K562 (cell line): ENCODE data around the gene FOXK2. TPM values are rescaled to one million over a fixed set of nuclear protein-coding genes. Genes with fewer than 3 reads are reported as not detected.

Experiments used
- ARID1B ChIP-seq: fragments of 450-650 bp; IDR thresholded peaks from 2 replicates; pipeline ENCODE4 v1.6.1; 2016; ENCODE audit warnings: antibody characterized with exemption, mild to moderate bottlenecking, inconsistent platforms
- ESRRA ChIP-seq: fragments of 450-650 bp; IDR thresholded peaks from 2 replicates; pipeline ENCODE4 v1.6.1; 2014; ENCODE audit warnings: low read depth, mild to moderate bottlenecking, moderate library complexity, borderline replicate concordance
- HDAC3 ChIP-seq: fragments of 450-650 bp; IDR thresholded peaks from 2 replicates; pipeline ENCODE4 v1.6.1; 2018; ENCODE audit warnings: borderline replicate concordance, mild to moderate bottlenecking, moderate library complexity; ENCODE audit not compliant: partially characterized antibody
- JUN ChIP-seq, 2 experiments: sonication (generic) in 1 of 2; formaldehyde crosslinking in 1 of 2; IDR thresholded peaks; 2 replicates each; pipeline versions ENCODE4 v1.6.1 to v1.8.0; 2012 to 2022; ENCODE audit warnings: borderline replicate concordance in 2 of 2, mild to moderate bottlenecking in 2 of 2, improper control_type of control experiment in 1 of 2, low read depth in 1 of 2, low read length in 1 of 2, missing genetic modification reagents in 1 of 2
- KLF1 ChIP-seq: fragments of 450-650 bp; IDR thresholded peaks from 2 replicates; pipeline ENCODE4 v1.6.1; 2016; ENCODE audit warnings: missing genetic modification characterization, missing compliant biosample characterization
- NONO ChIP-seq, 2 experiments: fragments of 200-400 bp in 1 of 2; fragments of 450-650 bp in 1 of 2; formaldehyde crosslinking in 1 of 2; IDR thresholded peaks; 2 replicates each; pipeline ENCODE4 v1.6.1; 2017; ENCODE audit warnings: low read depth in 2 of 2, mild to moderate bottlenecking in 2 of 2, moderate library complexity in 2 of 2, low read length in 1 of 2
- PATZ1 ChIP-seq: fragments of 250-450 bp; sonication (Bioruptor Pico); IDR thresholded peaks from 2 replicates; pipeline ENCODE4 v1.5.0; 2020; ENCODE audit warnings: mild to moderate bottlenecking, borderline replicate concordance
- POLR2G ChIP-seq: fragments of 200-400 bp; formaldehyde crosslinking; IDR thresholded peaks from 2 replicates; pipeline ENCODE4 v1.6.1; 2017; ENCODE audit warnings: low read depth, mild to moderate bottlenecking, antibody characterized with exemption, low read length, moderate library complexity
- POLR3G ChIP-seq: IDR thresholded peaks from 2 replicates; pipeline ENCODE4 v1.6.1; 2011; ENCODE audit not compliant: insufficient read length, insufficient replicate concordance; ENCODE audit errors: extremely low read depth
- POU5F1 ChIP-seq: fragments of 150-350 bp; IDR thresholded peaks from 2 replicates; pipeline ENCODE4 v1.6.1; 2014; ENCODE audit warnings: borderline replicate concordance, low read length, low read depth, mild to moderate bottlenecking; ENCODE audit not compliant: partially characterized antibody
- RNF219 ChIP-seq: fragments of 250-450 bp; sonication (Bioruptor Pico); IDR thresholded peaks from 2 replicates; pipeline ENCODE4 v1.5.0; 2022; ENCODE audit warnings: mild to moderate bottlenecking
- TCF7 ChIP-seq: sonication (generic); IDR thresholded peaks from 2 replicates; pipeline ENCODE4 v1.6.1; 2016; ENCODE audit warnings: antibody characterized with exemption, borderline replicate concordance
- U2AF1 ChIP-seq: fragments of 200-400 bp; formaldehyde crosslinking; optimal IDR thresholded peaks from 2 replicates; pipeline ENCODE3; 2017; ENCODE audit warnings: mild to moderate bottlenecking, low read depth, low read length, moderate library complexity
- ZC3H8 ChIP-seq: fragments of 450-650 bp; IDR thresholded peaks from 2 replicates; pipeline ENCODE4 v1.6.1; 2017
- ZNF280B ChIP-seq: fragments of 250-450 bp; sonication (Bioruptor Pico); IDR thresholded peaks from 2 replicates; pipeline ENCODE4 v1.5.1; 2021; ENCODE audit warnings: mild to moderate bottlenecking
- ZNF639 ChIP-seq, 2 experiments: fragments of 200-800 bp in 1 of 2; sonication (Bioruptor generic) in 1 of 2; sonication (generic) in 1 of 2; formaldehyde crosslinking in 1 of 2; IDR thresholded peaks in 1 of 2; conservative IDR thresholded peaks in 1 of 2; 2 replicates each; pipeline versions ENCODE4 v1.5.0 to v1.6.1; 2016 to 2020; ENCODE audit warnings: missing compliant biosample characterization in 1 of 2, missing genetic modification characterization in 1 of 2, missing genetic modification reagents in 1 of 2
- ZNF696 ChIP-seq: fragments of 250-450 bp; sonication (Bioruptor Pico); conservative IDR thresholded peaks from 2 replicates; pipeline ENCODE4 v1.4.0; 2020; ENCODE audit warnings: mild to moderate bottlenecking, moderate library complexity
- ZNF707 ChIP-seq: fragments of 250-450 bp; sonication (Bioruptor Pico); conservative IDR thresholded peaks from 2 replicates; pipeline ENCODE4 v1.8.0; 2022; ENCODE audit warnings: inconsistent platforms, mild to moderate bottlenecking, moderate library complexity
- polyA plus RNA-seq, 8 experiments: library from polyadenylated mRNA; depleted of rRNA in 4 of 8; stranded (reverse) in 5 of 8; unstranded in 3 of 8; fragments of >200 nt; fragmentation: Nextera tagmentation in 2 of 8; fragmentation: Illumina TruSeq in 1 of 8; extraction: Ambion mirVana in 2 of 8; extraction: Trizol in 1 of 8; gene quantifications; 2 replicates each; pipeline versions ENCODE4 v1.2.1 to v1.2.3, GENCODE V29; 2011 to 2014; ENCODE audit warnings: inconsistent platforms in 1 of 8, missing spikeins in 1 of 8
- total RNA-seq, 7 experiments: library from RNA; depleted of rRNA in 6 of 7; stranded (reverse); fragments of >200 nt in 6 of 7; fragmentation: Illumina TruSeq in 2 of 7; extraction: Trizol in 2 of 7; gene quantifications; 2 replicates each; pipeline versions ENCODE4 v1.2.1 to v1.2.3, GENCODE V29; 2011 to 2021; ENCODE audit warnings: low replicate concordance in 1 of 7

FOXK2 gene
- total and polyA plus RNA-seq, 9 of the 15 experiments (the other 6 are each of a cell fraction or from before 2014, with no cell fraction given), result 3.0 to 86.0 (median 44.1) TPM

GRCh38 chr17:82518826-82519810 is at the start of gene FOXK2 (continued):
- TF ChIP-seq PATZ1, result no peak
- TF ChIP-seq ZNF696 (CRISPR knock-in tag), result no peak
- peak; percentile 58 to 94; a peak in 3 of 4 replicates for TF ChIP-seq NONO (IDR thresholded peaks at IDR 0.05; ENCODE audit: low read depth in 2 of 2, low read length in 1 of 2)
- peak; percentile 88 for TF ChIP-seq POLR2G
- TF ChIP-seq ZNF280B (CRISPR knock-in tag), result no peak
- TF ChIP-seq RNF219, result no peak
- TF ChIP-seq ARID1B, result peak; percentile 57
- no peak for TF ChIP-seq HDAC3
- TF ChIP-seq POU5F1, result no peak
- TF ChIP-seq POLR3G, result no peak
- TF ChIP-seq JUN (IDR thresholded peaks at IDR 0.05; ENCODE audit: borderline replicate concordance, low read depth, low read length), result no peak
- no peak for TF ChIP-seq JUN (CRISPR knock-in tag; IDR thresholded peaks at IDR 0.05; ENCODE audit: borderline replicate concordance)
- TF ChIP-seq ZC3H8, result no peak
- TF ChIP-seq ZNF707 (CRISPR knock-in tag), result no peak
- TF ChIP-seq TCF7, result no peak
- TF ChIP-seq ESRRA, result peak; percentile 89
- peak; percentile 83 for TF ChIP-seq KLF1 (tag)
- TF ChIP-seq ZNF639 (CRISPR knock-in tag; conservative IDR thresholded peaks at IDR 0.05 in 1 of 2, IDR thresholded peaks at IDR 0.05 in 1 of 2), result peak in 1 of 2 experiments; percentile 94; a peak in 2 of 4 replicates
- TF ChIP-seq U2AF1, result no peak
